K562 (cell line): ENCODE data around the gene HLA-DOA. TPM values are rescaled to one million over a fixed set of nuclear protein-coding genes. Genes with fewer than 3 reads are reported as not detected.

Experiments
- ARID3B ChIP-seq: fragments of 250-450 bp; sonication (Bioruptor Pico); IDR thresholded peaks from 2 replicates; pipeline ENCODE4 v1.4.0; 2020; ENCODE audit warnings: borderline replicate concordance
- BCLAF1 ChIP-seq, 2 experiments: fragments of 450-650 bp in 1 of 2; IDR thresholded peaks; 2 replicates each; pipeline ENCODE4 v1.6.1; 2011 to 2017; ENCODE audit warnings: low read depth in 2 of 2, antibody characterized with exemption in 1 of 2, borderline replicate concordance in 1 of 2, low read length in 1 of 2, mild to moderate bottlenecking in 1 of 2, mixed read lengths in 1 of 2; ENCODE audit not compliant: control insufficient read depth in 1 of 2
- BCOR ChIP-seq: fragments of 450-650 bp; IDR thresholded peaks from 2 replicates; pipeline ENCODE4 v1.6.1; 2016
- RBM22 ChIP-seq: fragments of 200-400 bp; formaldehyde crosslinking; IDR thresholded peaks from 2 replicates; pipeline ENCODE4 v1.6.1; 2018; ENCODE audit warnings: low read length, low read depth; ENCODE audit not compliant: poor library complexity, severe bottlenecking
- RNF219 ChIP-seq: fragments of 250-450 bp; sonication (Bioruptor Pico); IDR thresholded peaks from 2 replicates; pipeline ENCODE4 v1.5.0; 2022; ENCODE audit warnings: mild to moderate bottlenecking
- SMARCC2 ChIP-seq: fragments of 450-650 bp; IDR thresholded peaks from 2 replicates; pipeline ENCODE4 v1.6.1; 2017; ENCODE audit warnings: antibody characterized with exemption, moderate library complexity, mild to moderate bottlenecking, low read depth
- USF1 ChIP-seq: sonication (generic); formaldehyde crosslinking; IDR thresholded peaks from 2 replicates; pipeline ENCODE4 v1.9.0; 2022; ENCODE audit warnings: mild to moderate bottlenecking, missing genetic modification reagents
- ZC3H8 ChIP-seq: fragments of 450-650 bp; IDR thresholded peaks from 2 replicates; pipeline ENCODE4 v1.6.1; 2017
- ZNF184 ChIP-seq: sonication (generic); formaldehyde crosslinking; IDR thresholded peaks from 2 replicates; pipeline ENCODE4 v1.5.0; 2020; ENCODE audit warnings: missing genetic modification reagents
- ZNF586 ChIP-seq: fragments of 450-650 bp; formaldehyde crosslinking; conservative IDR thresholded peaks from 2 replicates; pipeline ENCODE4 v1.4.0; 2020; ENCODE audit warnings: mild to moderate bottlenecking, moderate library complexity
- ZNF589 ChIP-seq: fragments of 200-800 bp; sonication (Bioruptor generic); IDR thresholded peaks from 2 replicates; pipeline ENCODE4 v1.6.1; 2016; ENCODE audit warnings: low read depth, missing genetic modification characterization, missing compliant biosample characterization
- polyA plus RNA-seq, 8 experiments: library from polyadenylated mRNA; depleted of rRNA in 4 of 8; stranded (reverse) in 5 of 8; unstranded in 3 of 8; fragments of >200 nt; fragmentation: Nextera tagmentation in 2 of 8; fragmentation: Illumina TruSeq in 1 of 8; extraction: Ambion mirVana in 2 of 8; extraction: Trizol in 1 of 8; gene quantifications; 2 replicates each; pipeline versions ENCODE4 v1.2.1 to v1.2.3, GENCODE V29; 2011 to 2014; ENCODE audit warnings: inconsistent platforms in 1 of 8, missing spikeins in 1 of 8
- total RNA-seq, 7 experiments: library from RNA; depleted of rRNA in 6 of 7; stranded (reverse); fragments of >200 nt in 6 of 7; fragmentation: Illumina TruSeq in 2 of 7; extraction: Trizol in 2 of 7; gene quantifications; 2 replicates each; pipeline versions ENCODE4 v1.2.1 to v1.2.3, GENCODE V29; 2011 to 2021; ENCODE audit warnings: low replicate concordance in 1 of 7
- TF ChIP-seq, protein P1 (sequence below), 2 experiments: fragments of 450-650 bp; IDR thresholded peaks; 2 replicates each; pipeline ENCODE4 v1.6.1; 2016

The HLA-DOA gene
- total and polyA plus RNA-seq, 9 of the 15 experiments (the other 6 are each of a cell fraction or from before 2014, with no cell fraction given): 0.07 TPM; not detected in 8

GRCh38 chr6:33015798-33016197 is 6.4 kb upstream of the HLA-DOA start (continued):
- TF ChIP-seq BCLAF1 (IDR thresholded peaks at IDR 0.05; ENCODE audit: borderline replicate concordance in 1 of 2, control insufficient read depth in 1 of 2, low read depth in 2 of 2, low read length in 1 of 2) (no peak), ZNF184 (CRISPR knock-in tag) (no peak), RNF219 (CRISPR knock-in tag) (no peak), ZNF586 (no peak), BCOR (no peak), ZC3H8 (no peak), ARID3B (CRISPR knock-in tag) (no peak), RBM22 (no peak), SMARCC2 (no peak), ZNF589 (CRISPR knock-in tag) (no peak), USF1 (CRISPR knock-in tag) (no peak)
- TF ChIP-seq, protein P1, sequence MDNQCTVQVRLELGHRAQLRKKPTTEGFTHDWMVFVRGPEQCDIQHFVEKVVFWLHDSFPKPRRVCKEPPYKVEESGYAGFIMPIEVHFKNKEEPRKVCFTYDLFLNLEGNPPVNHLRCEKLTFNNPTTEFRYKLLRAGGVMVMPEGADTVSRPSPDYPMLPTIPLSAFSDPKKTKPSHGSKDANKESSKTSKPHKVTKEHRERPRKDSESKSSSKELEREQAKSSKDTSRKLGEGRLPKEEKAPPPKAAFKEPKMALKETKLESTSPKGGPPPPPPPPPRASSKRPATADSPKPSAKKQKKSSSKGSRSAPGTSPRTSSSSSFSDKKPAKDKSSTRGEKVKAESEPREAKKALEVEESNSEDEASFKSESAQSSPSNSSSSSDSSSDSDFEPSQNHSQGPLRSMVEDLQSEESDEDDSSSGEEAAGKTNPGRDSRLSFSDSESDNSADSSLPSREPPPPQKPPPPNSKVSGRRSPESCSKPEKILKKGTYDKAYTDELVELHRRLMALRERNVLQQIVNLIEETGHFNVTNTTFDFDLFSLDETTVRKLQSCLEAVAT (IDR thresholded peaks at IDR 0.05): no peak
